K562 (cell line): Measurements from ENCODE around the gene CACNG5. TPM values are rescaled to one million over a fixed set of nuclear protein-coding genes. Genes with fewer than 3 reads are reported as not detected.

ENCODE experiments used
- ATAC-seq: fragments of 200-7000 bp; cut with Tn5 transposase; 3 replicates; pipeline ENCODE4 v1.9.1; 2020; ENCODE audit warnings: moderate library complexity
- BruUV-seq: library from RNA; stranded (reverse); fragments of 400-500 nt; replicated peaks from 2 replicates; lab custom pipeline; 2021; lab: Mats Ljungman, UMichigan
- CTCF ChIA-PET: fragments of 300-600 bp; formaldehyde crosslinking; extraction: SDS; loops from one replicate; lab custom pipeline; 2021; ENCODE audit warnings: low intra/inter-chr PET ratio; lab: Yijun Ruan, JAX
- POLR2A ChIA-PET: fragments of 300-600, 350-650 bp; sonication (Branson Sonifier 250); formaldehyde crosslinking; extraction: SDS; loops from one replicate; lab custom pipeline; 2021; ENCODE audit warnings: antibody characterized with exemption, inconsistent platforms; lab: Yijun Ruan, JAX
- DNase-seq, 4 experiments: peaks; one replicate each; pipeline versions ENCODE4 v3.0.0 to v3.0.0-alpha.2; 2011 to 2018; ENCODE audit warnings: low spot score in 3 of 4, mixed read lengths in 3 of 4; ENCODE audit errors: extremely low read depth in 1 of 4
- FAIRE-seq: peaks from 2 replicates; lab custom pipeline; 2011; peaks lifted over from hg19 to GRCh38; lab: Jason Lieb, UNC
- H2AFZ ChIP-seq: 2 replicates; pipeline ENCODE4 v1.6.0; 2011; ENCODE audit warnings: low read depth, low read length, control low read depth, inconsistent platforms
- H3K27ac ChIP-seq: fragments of 200-600 bp; 3 replicates; pipeline ENCODE4 v1.8.0; 2011; ENCODE audit warnings: low read depth, mild to moderate bottlenecking, control low read depth, inconsistent platforms, low read length, moderate library complexity, mixed read lengths; ENCODE audit errors: extremely low read depth
- H3K27me3 ChIP-seq, 2 experiments: fragments of 300-600 bp in 1 of 2; 2 replicates in 1 of 2; 3 replicates in 1 of 2; pipeline versions ENCODE4 v1.6.0 to v1.8.0; 2011; ENCODE audit warnings: inconsistent platforms in 2 of 2, low read length in 2 of 2, mild to moderate bottlenecking in 1 of 2, mixed read lengths in 1 of 2, moderate library complexity in 1 of 2; ENCODE audit not compliant: control insufficient read depth in 2 of 2, insufficient read depth in 2 of 2
- H3K36me3 ChIP-seq: fragments of 300-600 bp; 3 replicates; pipeline ENCODE4 v1.8.0; 2011; ENCODE audit warnings: mild to moderate bottlenecking, low read length, inconsistent platforms; ENCODE audit not compliant: control insufficient read depth, insufficient read depth
- H3K4me1 ChIP-seq, 2 experiments: fragments of 200-600 bp in 1 of 2; replicated peaks in 1 of 2; 2 replicates in 1 of 2; 3 replicates in 1 of 2; pipeline versions ENCODE4 v1.5.1 to v1.8.0; 2011; ENCODE audit warnings: inconsistent platforms in 2 of 2, low read length in 2 of 2, mild to moderate bottlenecking in 1 of 2, mixed read lengths in 1 of 2, moderate library complexity in 1 of 2; ENCODE audit not compliant: control insufficient read depth in 2 of 2, insufficient read depth in 2 of 2
- H3K4me2 ChIP-seq: 2 replicates; pipeline ENCODE4 v1.6.1; 2011; ENCODE audit warnings: low read length, control low read depth, inconsistent platforms, mixed read lengths; ENCODE audit not compliant: insufficient read depth
- H3K4me3 ChIP-seq: fragments of 200-600 bp; sonication (generic), shearing (Covaris generic); 2 replicates; pipeline ENCODE4 v1.5.1; 2016; ENCODE audit warnings: control low read depth, inconsistent platforms
- H3K79me2 ChIP-seq: fragments of 200-600 bp; 3 replicates; pipeline ENCODE4 v1.8.0; 2011; ENCODE audit warnings: low read length, inconsistent platforms; ENCODE audit not compliant: control insufficient read depth, insufficient read depth
- H3K9ac ChIP-seq, 2 experiments: 2 replicates each; pipeline versions ENCODE4 v1.6.0 to v1.6.1; 2011; ENCODE audit warnings: low read depth in 2 of 2, low read length in 2 of 2, control low read depth in 1 of 2, inconsistent platforms in 1 of 2, mild to moderate bottlenecking in 1 of 2, mixed read lengths in 1 of 2; ENCODE audit not compliant: insufficient read depth in 1 of 2
- H3K9me1 ChIP-seq: one replicate; pipeline ENCODE4 v1.6.0; 2011; ENCODE audit warnings: inconsistent platforms, mild to moderate bottlenecking, low read length, moderate library complexity; ENCODE audit not compliant: control insufficient read depth, insufficient read depth
- H3K9me3 ChIP-seq: replicated peaks from 2 replicates; pipeline ENCODE4 v1.5.1; 2011; ENCODE audit warnings: low read depth, low read length, inconsistent platforms; ENCODE audit not compliant: control insufficient read depth, insufficient read depth
- H4K20me1 ChIP-seq: replicated peaks from 2 replicates; pipeline ENCODE4 v1.6.1; 2011; ENCODE audit warnings: low read length, inconsistent platforms, mixed read lengths; ENCODE audit not compliant: control insufficient read depth, insufficient read depth
- MEF2D ChIP-seq: conservative IDR thresholded peaks from 2 replicates; pipeline ENCODE4 v1.6.1; 2016; ENCODE audit warnings: low read depth, missing genetic modification characterization, missing compliant biosample characterization
- NUFIP1 ChIP-seq: fragments of 450-650 bp; IDR thresholded peaks from 2 replicates; pipeline ENCODE4 v1.6.1; 2018; ENCODE audit not compliant: partially characterized antibody
- SMARCA4 ChIP-seq: fragments of 450-650 bp; IDR thresholded peaks from 2 replicates; pipeline ENCODE4 v1.6.1; 2016
- WGBS: fragments of 100-300 bp; shearing (Covaris generic); methylation state at CpG from one replicate; pipeline ENCODE4 v1.1.6; 2016; ENCODE audit warnings: low coverage, mixed read lengths; ENCODE audit not compliant: insufficient coverage; ENCODE audit errors: missing lambda C conversion rate; 5-methylcytosine and 5-hydroxymethylcytosine counted together
- in situ Hi-C: fragments of 300-500 bp; cut with MboI; formaldehyde crosslinking; loops from 4 replicates; pipeline ENCODE4 v1.15.0; 2018; ENCODE audit warnings: inconsistent platforms, mixed read lengths
- intact Hi-C: fragments of 100-400 bp; cut with micrococcal nuclease; formaldehyde crosslinking; loops from 2 replicates; pipeline ENCODE4 v1.14.2; 2022
- polyA plus RNA-seq, 8 experiments: library from polyadenylated mRNA; depleted of rRNA in 4 of 8; stranded (reverse) in 5 of 8; unstranded in 3 of 8; fragments of >200 nt; fragmentation: Nextera tagmentation in 2 of 8; fragmentation: Illumina TruSeq in 1 of 8; extraction: Ambion mirVana in 2 of 8; extraction: Trizol in 1 of 8; gene quantifications; 2 replicates each; pipeline versions ENCODE4 v1.2.1 to v1.2.3, GENCODE V29; 2011 to 2014; ENCODE audit warnings: inconsistent platforms in 1 of 8, missing spikeins in 1 of 8
- total RNA-seq, 7 experiments: library from RNA; depleted of rRNA in 6 of 7; stranded (reverse); fragments of >200 nt in 6 of 7; fragmentation: Illumina TruSeq in 2 of 7; extraction: Trizol in 2 of 7; gene quantifications; 2 replicates each; pipeline versions ENCODE4 v1.2.1 to v1.2.3, GENCODE V29; 2011 to 2021; ENCODE audit warnings: low replicate concordance in 1 of 7
- TF ChIP-seq, protein P1 (sequence below): sonication (generic); formaldehyde crosslinking; IDR thresholded peaks from 2 replicates; pipeline ENCODE4 v1.9.0; 2022; ENCODE audit warnings: mild to moderate bottlenecking, missing genetic modification reagents
- TF ChIP-seq, protein P2 (sequence below): fragments of 450-650 bp; formaldehyde crosslinking; IDR thresholded peaks from 2 replicates; pipeline ENCODE4 v1.4.0; 2022; ENCODE audit warnings: missing genetic modification characterization

Gene CACNG5
- total and polyA plus RNA-seq, 9 of the 15 experiments (the other 6 are each of a cell fraction or from before 2014, with no cell fraction given), result not detected

GRCh38 chr17:66833201-66833600, 1.7 kb upstream of the CACNG5 start:
- no peak for DNase-seq
- in situ Hi-C loops (no loop called here), intact Hi-C loops (no loop called here)
- no peaks in the 10 kb centered on the region for H3K79me2 ChIP-seq
- peaks cover 0 to 9% of the 10 kb centered on the region in 2 experiments; a peak in 2 of 5 replicates for H3K4me1 ChIP-seq
- peaks cover 15 to 72% of the 10 kb centered on the region in 2 experiments for H3K27me3 ChIP-seq
- no peak for ATAC-seq
- ChIA-PET POLR2A (no interaction called here), CTCF (no interaction called here)
- no peak overlapping the region for H3K4me3 ChIP-seq
- no peak overlapping the region for H3K27ac ChIP-seq
- TF ChIP-seq, protein P1, sequence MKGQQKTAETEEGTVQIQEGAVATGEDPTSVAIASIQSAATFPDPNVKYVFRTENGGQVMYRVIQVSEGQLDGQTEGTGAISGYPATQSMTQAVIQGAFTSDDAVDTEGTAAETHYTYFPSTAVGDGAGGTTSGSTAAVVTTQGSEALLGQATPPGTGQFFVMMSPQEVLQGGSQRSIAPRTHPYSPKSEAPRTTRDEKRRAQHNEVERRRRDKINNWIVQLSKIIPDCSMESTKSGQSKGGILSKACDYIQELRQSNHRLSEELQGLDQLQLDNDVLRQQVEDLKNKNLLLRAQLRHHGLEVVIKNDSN (CRISPR knock-in tag), result no peak
- TF ChIP-seq SMARCA4 (no peak), MEF2D (tag) (no peak), NUFIP1 (no peak)
- TF ChIP-seq, protein P2, sequence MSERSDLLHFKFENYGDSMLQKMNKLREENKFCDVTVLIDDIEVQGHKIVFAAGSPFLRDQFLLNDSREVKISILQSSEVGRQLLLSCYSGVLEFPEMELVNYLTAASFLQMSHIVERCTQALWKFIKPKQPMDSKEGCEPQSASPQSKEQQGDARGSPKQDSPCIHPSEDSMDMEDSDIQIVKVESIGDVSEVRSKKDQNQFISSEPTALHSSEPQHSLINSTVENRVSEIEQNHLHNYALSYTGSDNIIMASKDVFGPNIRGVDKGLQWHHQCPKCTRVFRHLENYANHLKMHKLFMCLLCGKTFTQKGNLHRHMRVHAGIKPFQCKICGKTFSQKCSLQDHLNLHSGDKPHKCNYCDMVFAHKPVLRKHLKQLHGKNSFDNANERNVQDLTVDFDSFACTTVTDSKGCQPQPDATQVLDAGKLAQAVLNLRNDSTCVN (CRISPR knock-in tag), result no peak
- no peaks in the 10 kb centered on the region for H3K9me3 ChIP-seq
- BruUV-seq, result no TSS peak
- FAIRE-seq, result no peak
- no peaks in the 10 kb centered on the region for H3K9me1 ChIP-seq
- no peak overlapping the region for H3K9ac ChIP-seq
- no peak overlapping the region for H3K4me2 ChIP-seq
- peaks cover 24% of the 10 kb centered on the region for H4K20me1 ChIP-seq
- H3K36me3 ChIP-seq, result no peaks in the 10 kb centered on the region
- WGBS, result 6% methylated on average over 4 of the region's 4 CpGs
- H2AFZ ChIP-seq, result no peak overlapping the region
